H7 (cell line): ENCODE measurements around the gene CNTNAP2. TPM values are rescaled to one million over a fixed set of nuclear protein-coding genes. Genes with fewer than 3 reads are reported as not detected.

ENCODE experiments used
- DNase-seq: peaks from one replicate; pipeline ENCODE4 v3.0.0; 2012
- H3K27me3 ChIP-seq: 2 replicates; pipeline ENCODE4 v1.6.0; 2011; ENCODE audit warnings: mild to moderate bottlenecking, low read length; ENCODE audit not compliant: control insufficient read depth, insufficient read depth
- H3K36me3 ChIP-seq: replicated peaks from 2 replicates; pipeline ENCODE4 v1.5.1; 2011; ENCODE audit warnings: low read length; ENCODE audit not compliant: control insufficient read depth, insufficient read depth
- H3K4me3 ChIP-seq: 2 replicates; pipeline ENCODE4 v1.5.1; 2011; ENCODE audit warnings: low read depth, mild to moderate bottlenecking, control low read depth, low read length, moderate library complexity; ENCODE audit not compliant: insufficient read depth
- total RNA-seq: library from RNA; depleted of rRNA; stranded (reverse); fragments of >200 nt; shearing (Covaris generic); gene quantifications from 2 replicates; pipeline ENCODE4 v1.2.3, GENCODE V29; 2014

CNTNAP2 gene
- total RNA-seq, 1 experiment from 2014 or later = 109 TPM

- H3K36me3 ChIP-seq = no peaks in the 10 kb centered on the region
- no peak for DNase-seq
Observed at GRCh38 chr7:147146169-147146568, 1029.6 kb downstream of the CNTNAP2 start.

GRCh38 chr7:147151661-147152060, 1035.1 kb downstream of the CNTNAP2 start:
- no peak for DNase-seq
- no peaks in the 10 kb centered on the region for H3K36me3 ChIP-seq
- no peaks in the 10 kb centered on the region for H3K27me3 ChIP-seq
- H3K4me3 ChIP-seq = no peak overlapping the region

More at GRCh38 chr7:147146169-147146568, 1029.6 kb downstream of the CNTNAP2 start:
- Histone ChIP-seq H3K27me3 (no peaks in the 10 kb centered on the region), H3K4me3 (no peak overlapping the region)

- Histone ChIP-seq H3K4me3 (no peak overlapping the region), H3K36me3 (no peaks in the 10 kb centered on the region), H3K27me3 (no peaks in the 10 kb centered on the region)
- DNase-seq = no peak
Observed at GRCh38 chr7:147153571-147153970, 1037.0 kb downstream of the CNTNAP2 start.

- DNase-seq = no peak
- no peak overlapping the region for H3K4me3 ChIP-seq
- H3K36me3 ChIP-seq = no peaks in the 10 kb centered on the region
- no peaks in the 10 kb centered on the region for H3K27me3 ChIP-seq
Observed at GRCh38 chr7:147161405-147161804, 1044.8 kb downstream of the CNTNAP2 start.

- H3K36me3 ChIP-seq = no peaks in the 10 kb centered on the region
- no peak overlapping the region for H3K4me3 ChIP-seq
- DNase-seq = no peak
- no peaks in the 10 kb centered on the region for H3K27me3 ChIP-seq
Observed at GRCh38 chr7:147170341-147171012, 1053.9 kb downstream of the CNTNAP2 start.

GRCh38 chr7:147171013-147171391, 1054.4 kb downstream of the CNTNAP2 start:
- H3K36me3 ChIP-seq = no peaks in the 10 kb centered on the region
- DNase-seq = no peak
- no peak overlapping the region for H3K4me3 ChIP-seq
- H3K27me3 ChIP-seq = no peaks in the 10 kb centered on the region

- DNase-seq = no peak
- no peak overlapping the region for H3K4me3 ChIP-seq
- no peaks in the 10 kb centered on the region for H3K27me3 ChIP-seq
- H3K36me3 ChIP-seq = no peaks in the 10 kb centered on the region
Observed at GRCh38 chr7:147173883-147174282, 1057.3 kb downstream of the CNTNAP2 start.

GRCh38 chr7:147182874-147183273, 1066.3 kb downstream of the CNTNAP2 start:
- no peaks in the 10 kb centered on the region for H3K27me3 ChIP-seq
- H3K36me3 ChIP-seq = no peaks in the 10 kb centered on the region
- H3K4me3 ChIP-seq = no peak overlapping the region
- no peak for DNase-seq

- Histone ChIP-seq H3K36me3 (no peaks in the 10 kb centered on the region), H3K4me3 (no peak overlapping the region), H3K27me3 (no peaks in the 10 kb centered on the region)
- DNase-seq = no peak
Observed at GRCh38 chr7:147183276-147183675, 1066.7 kb downstream of the CNTNAP2 start.

- H3K4me3 ChIP-seq = no peak overlapping the region
- no peak for DNase-seq
Observed at GRCh38 chr7:147188467-147188866, 1071.9 kb downstream of the CNTNAP2 start.

GRCh38 chr7:147193476-147193875, 1076.9 kb downstream of the CNTNAP2 start:
- H3K36me3 ChIP-seq = no peaks in the 10 kb centered on the region
- no peak for DNase-seq
- H3K4me3 ChIP-seq = no peak overlapping the region
- H3K27me3 ChIP-seq = no peaks in the 10 kb centered on the region

More at GRCh38 chr7:147188467-147188866, 1071.9 kb downstream of the CNTNAP2 start:
- Histone ChIP-seq H3K27me3 (no peaks in the 10 kb centered on the region), H3K36me3 (no peaks in the 10 kb centered on the region)

- no peaks in the 10 kb centered on the region for H3K27me3 ChIP-seq
- DNase-seq = no peak
- no peaks in the 10 kb centered on the region for H3K36me3 ChIP-seq
- no peak overlapping the region for H3K4me3 ChIP-seq
Observed at GRCh38 chr7:147196481-147196880, 1079.9 kb downstream of the CNTNAP2 start.

GRCh38 chr7:147197006-147197405, 1080.4 kb downstream of the CNTNAP2 start:
- no peaks in the 10 kb centered on the region for H3K36me3 ChIP-seq
- no peak overlapping the region for H3K4me3 ChIP-seq
- H3K27me3 ChIP-seq = no peaks in the 10 kb centered on the region
- DNase-seq = no peak

GRCh38 chr7:147199868-147200267, 1083.3 kb downstream of the CNTNAP2 start:
- H3K36me3 ChIP-seq = no peaks in the 10 kb centered on the region
- no peak for DNase-seq
- no peak overlapping the region for H3K4me3 ChIP-seq
- no peaks in the 10 kb centered on the region for H3K27me3 ChIP-seq

GRCh38 chr7:147207988-147208387, 1091.4 kb downstream of the CNTNAP2 start:
- Histone ChIP-seq H3K4me3 (no peak overlapping the region), H3K27me3 (no peaks in the 10 kb centered on the region), H3K36me3 (no peaks in the 10 kb centered on the region)
- DNase-seq = peak; percentile 15

- no peak for DNase-seq
- H3K27me3 ChIP-seq = no peaks in the 10 kb centered on the region
- no peak overlapping the region for H3K4me3 ChIP-seq
- H3K36me3 ChIP-seq = no peaks in the 10 kb centered on the region
Observed at GRCh38 chr7:147231275-147231674, 1114.7 kb downstream of the CNTNAP2 start.
